Activated B cell treated with CpG ODN at 0.5 μM for 24 hours (primary cell): ENCODE results near the gene EGR1. TPM values are rescaled to one million over a fixed set of nuclear protein-coding genes. Genes with fewer than 3 reads are reported as not detected.

Experiments used
- ATAC-seq: fragments of 200-7000 bp; cut with Tn5 transposase; one replicate; pipeline ENCODE4 v1.10.0; 2021; ENCODE audit warnings: low read depth, mild to moderate bottlenecking, moderate library complexity
- CTCF ChIA-PET: fragments of 350-600 bp; sonication (Branson Sonifier 250); formaldehyde crosslinking; loops from one replicate; lab custom pipeline; 2021; ENCODE audit warnings: antibody characterized with exemption; lab: Charles Lee
- POLR2A ChIA-PET: fragments of 350-600 bp; sonication (Branson Sonifier 250); formaldehyde crosslinking; loops from one replicate; lab custom pipeline; 2021; ENCODE audit warnings: antibody characterized with exemption; lab: Charles Lee
- DNase-seq: peaks from one replicate; pipeline ENCODE4 v3.0.0; 2022
- H3K27ac Mint-ChIP-seq: one replicate; pipeline ENCODE4 v1.8.0; 2020; ENCODE audit warnings: mixed read lengths
- H3K27me3 Mint-ChIP-seq: one replicate; pipeline ENCODE4 v1.8.0; 2021; ENCODE audit warnings: mixed read lengths
- H3K36me3 Mint-ChIP-seq: one replicate; pipeline ENCODE4 v1.8.0; 2021; ENCODE audit warnings: low read depth, mixed read lengths
- H3K4me1 Mint-ChIP-seq: one replicate; pipeline ENCODE4 v1.8.0; 2021; ENCODE audit warnings: mixed read lengths
- H3K4me3 Mint-ChIP-seq: one replicate; pipeline ENCODE4 v1.8.0; 2020; ENCODE audit warnings: mild to moderate bottlenecking, mixed read lengths
- H3K9me3 Mint-ChIP-seq: one replicate; pipeline ENCODE4 v1.8.0; 2020; ENCODE audit warnings: mixed read lengths
- intact Hi-C: fragments of 100-400 bp; cut with micrococcal nuclease; formaldehyde crosslinking; loops from one replicate; pipeline ENCODE4 v1.15.1; 2024
- total RNA-seq: library from RNA; stranded (reverse); gene quantifications from 2 replicates; pipeline ENCODE4 v1.2.3, GENCODE V29; 2022
- TF ChIP-seq, protein P1 (sequence below): fragments of 200-600 bp; IDR thresholded peaks from one replicate; pipeline ENCODE4 v1.8.0; 2022; ENCODE audit warnings: antibody characterized with exemption, mild to moderate bottlenecking

EGR1 gene
- total RNA-seq, 1 donor from 2014 or later: 14.2 TPM

DNA sequence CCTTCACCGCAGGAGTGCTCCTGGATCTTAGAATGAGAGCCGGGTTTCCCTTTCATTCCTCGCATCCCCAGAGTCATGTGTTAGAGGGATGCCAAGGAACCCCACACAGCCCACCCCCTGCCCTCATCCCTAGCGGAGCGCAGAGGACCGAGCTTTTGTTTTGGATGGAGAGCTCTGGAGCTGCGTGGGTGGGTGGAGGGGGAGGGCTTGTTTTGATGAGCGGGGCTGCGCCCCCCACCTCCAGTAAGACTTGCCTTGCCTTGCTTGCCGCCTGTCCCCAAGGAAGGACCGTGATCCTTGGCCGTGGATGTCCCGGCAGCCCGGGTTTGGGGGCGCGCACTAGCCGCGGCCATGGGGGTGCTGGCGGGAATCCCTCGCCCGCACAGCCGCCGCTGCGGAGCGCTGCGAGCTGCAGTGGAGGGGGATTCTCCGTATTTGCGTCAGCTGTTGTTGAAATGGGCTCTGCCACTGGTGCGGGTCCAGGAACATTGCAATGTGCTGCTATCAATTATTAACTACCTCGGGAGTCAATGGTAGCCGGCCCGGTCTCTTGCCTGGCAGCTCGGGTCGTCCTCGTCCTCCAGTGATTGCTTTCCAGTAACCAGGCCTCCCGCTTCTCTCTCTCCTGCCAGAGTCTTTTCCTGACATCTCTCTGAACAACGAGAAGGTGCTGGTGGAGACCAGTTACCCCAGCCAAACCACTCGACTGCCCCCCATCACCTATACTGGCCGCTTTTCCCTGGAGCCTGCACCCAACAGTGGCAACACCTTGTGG is 1.0 kb downstream of the EGR1 start:
- Mint-ChIP-seq H3K27ac (no peak overlapping the region), H3K9me3 (no peaks in the 10 kb centered on the region), H3K36me3 (peaks cover 13% of the 10 kb centered on the region), H3K4me3 (peak overlapping the region; percentile 83), H3K27me3 (no peaks in the 10 kb centered on the region), H3K4me1 (peaks cover 28% of the 10 kb centered on the region)
- TF ChIP-seq, protein P1, sequence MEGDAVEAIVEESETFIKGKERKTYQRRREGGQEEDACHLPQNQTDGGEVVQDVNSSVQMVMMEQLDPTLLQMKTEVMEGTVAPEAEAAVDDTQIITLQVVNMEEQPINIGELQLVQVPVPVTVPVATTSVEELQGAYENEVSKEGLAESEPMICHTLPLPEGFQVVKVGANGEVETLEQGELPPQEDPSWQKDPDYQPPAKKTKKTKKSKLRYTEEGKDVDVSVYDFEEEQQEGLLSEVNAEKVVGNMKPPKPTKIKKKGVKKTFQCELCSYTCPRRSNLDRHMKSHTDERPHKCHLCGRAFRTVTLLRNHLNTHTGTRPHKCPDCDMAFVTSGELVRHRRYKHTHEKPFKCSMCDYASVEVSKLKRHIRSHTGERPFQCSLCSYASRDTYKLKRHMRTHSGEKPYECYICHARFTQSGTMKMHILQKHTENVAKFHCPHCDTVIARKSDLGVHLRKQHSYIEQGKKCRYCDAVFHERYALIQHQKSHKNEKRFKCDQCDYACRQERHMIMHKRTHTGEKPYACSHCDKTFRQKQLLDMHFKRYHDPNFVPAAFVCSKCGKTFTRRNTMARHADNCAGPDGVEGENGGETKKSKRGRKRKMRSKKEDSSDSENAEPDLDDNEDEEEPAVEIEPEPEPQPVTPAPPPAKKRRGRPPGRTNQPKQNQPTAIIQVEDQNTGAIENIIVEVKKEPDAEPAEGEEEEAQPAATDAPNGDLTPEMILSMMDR: no peak
- DNase-seq (no peak), ATAC-seq (no peak)
- intact Hi-C loops: loop anchor here (5.0 to 10.0 kb wide), 3 partner anchors 808 to 1836 kb away; partner anchors contain the start of genes PFDN1 and SPATA24
- ChIA-PET POLR2A (interaction anchor here (0.5 to 3.3 kb wide), 6 partner anchors 27 to 128 kb away, joined by 3 to 22 read pairs (median 6); partner anchors contain the start of genes ETF1, FAM53C and HSPA9), CTCF (interaction anchor here (0.7 to 1.3 kb wide), 2 partner anchors 9 to 37 kb away, joined by 3 to 5 read pairs; no protein-coding TSS in a partner anchor)

DNA sequence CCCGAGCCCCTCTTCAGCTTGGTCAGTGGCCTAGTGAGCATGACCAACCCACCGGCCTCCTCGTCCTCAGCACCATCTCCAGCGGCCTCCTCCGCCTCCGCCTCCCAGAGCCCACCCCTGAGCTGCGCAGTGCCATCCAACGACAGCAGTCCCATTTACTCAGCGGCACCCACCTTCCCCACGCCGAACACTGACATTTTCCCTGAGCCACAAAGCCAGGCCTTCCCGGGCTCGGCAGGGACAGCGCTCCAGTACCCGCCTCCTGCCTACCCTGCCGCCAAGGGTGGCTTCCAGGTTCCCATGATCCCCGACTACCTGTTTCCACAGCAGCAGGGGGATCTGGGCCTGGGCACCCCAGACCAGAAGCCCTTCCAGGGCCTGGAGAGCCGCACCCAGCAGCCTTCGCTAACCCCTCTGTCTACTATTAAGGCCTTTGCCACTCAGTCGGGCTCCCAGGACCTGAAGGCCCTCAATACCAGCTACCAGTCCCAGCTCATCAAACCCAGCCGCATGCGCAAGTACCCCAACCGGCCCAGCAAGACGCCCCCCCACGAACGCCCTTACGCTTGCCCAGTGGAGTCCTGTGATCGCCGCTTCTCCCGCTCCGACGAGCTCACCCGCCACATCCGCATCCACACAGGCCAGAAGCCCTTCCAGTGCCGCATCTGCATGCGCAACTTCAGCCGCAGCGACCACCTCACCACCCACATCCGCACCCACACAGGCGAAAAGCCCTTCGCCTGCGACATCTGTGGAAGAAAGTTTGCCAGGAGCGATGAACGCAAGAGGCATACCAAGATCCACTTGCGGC is 1.8 kb downstream of the EGR1 start:
- ATAC-seq (no peak), DNase-seq (no peak)
- ChIA-PET CTCF (interaction anchor here (0.7 to 1.3 kb wide), 2 partner anchors 10 to 36 kb away, joined by 3 to 5 read pairs; no protein-coding TSS in a partner anchor), POLR2A (interaction anchor here (0.5 kb wide), 1 partner anchor 26 kb away, joined by 3 read pairs; no protein-coding TSS in a partner anchor)
- Mint-ChIP-seq H3K36me3 (peaks cover 13% of the 10 kb centered on the region), H3K4me1 (peaks cover 24% of the 10 kb centered on the region), H3K27ac (no peak overlapping the region), H3K9me3 (no peaks in the 10 kb centered on the region), H3K4me3 (peak overlapping the region; percentile 83), H3K27me3 (no peaks in the 10 kb centered on the region)
- TF ChIP-seq, protein P1: no peak
- intact Hi-C loops: loop anchor here (5.0 to 10.0 kb wide), 3 partner anchors 808 to 1835 kb away; partner anchors contain the start of genes PFDN1 and SPATA24

DNA sequence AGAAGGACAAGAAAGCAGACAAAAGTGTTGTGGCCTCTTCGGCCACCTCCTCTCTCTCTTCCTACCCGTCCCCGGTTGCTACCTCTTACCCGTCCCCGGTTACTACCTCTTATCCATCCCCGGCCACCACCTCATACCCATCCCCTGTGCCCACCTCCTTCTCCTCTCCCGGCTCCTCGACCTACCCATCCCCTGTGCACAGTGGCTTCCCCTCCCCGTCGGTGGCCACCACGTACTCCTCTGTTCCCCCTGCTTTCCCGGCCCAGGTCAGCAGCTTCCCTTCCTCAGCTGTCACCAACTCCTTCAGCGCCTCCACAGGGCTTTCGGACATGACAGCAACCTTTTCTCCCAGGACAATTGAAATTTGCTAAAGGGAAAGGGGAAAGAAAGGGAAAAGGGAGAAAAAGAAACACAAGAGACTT is 2.4 kb downstream of the EGR1 start:
- ChIA-PET CTCF (no interaction called here), POLR2A (no interaction called here)
- DNase-seq (no peak), ATAC-seq (no peak)
- Mint-ChIP-seq H3K4me3 (peak overlapping the region; percentile 83), H3K36me3 (peaks cover 13% of the 10 kb centered on the region), H3K27me3 (no peaks in the 10 kb centered on the region), H3K27ac (no peak overlapping the region), H3K4me1 (peaks cover 24% of the 10 kb centered on the region), H3K9me3 (no peaks in the 10 kb centered on the region)
- intact Hi-C loops: loop anchor here (5.0 to 10.0 kb wide), 3 partner anchors 807 to 1835 kb away; partner anchors contain the start of genes PFDN1 and SPATA24
- TF ChIP-seq, protein P1: no peak

DNA sequence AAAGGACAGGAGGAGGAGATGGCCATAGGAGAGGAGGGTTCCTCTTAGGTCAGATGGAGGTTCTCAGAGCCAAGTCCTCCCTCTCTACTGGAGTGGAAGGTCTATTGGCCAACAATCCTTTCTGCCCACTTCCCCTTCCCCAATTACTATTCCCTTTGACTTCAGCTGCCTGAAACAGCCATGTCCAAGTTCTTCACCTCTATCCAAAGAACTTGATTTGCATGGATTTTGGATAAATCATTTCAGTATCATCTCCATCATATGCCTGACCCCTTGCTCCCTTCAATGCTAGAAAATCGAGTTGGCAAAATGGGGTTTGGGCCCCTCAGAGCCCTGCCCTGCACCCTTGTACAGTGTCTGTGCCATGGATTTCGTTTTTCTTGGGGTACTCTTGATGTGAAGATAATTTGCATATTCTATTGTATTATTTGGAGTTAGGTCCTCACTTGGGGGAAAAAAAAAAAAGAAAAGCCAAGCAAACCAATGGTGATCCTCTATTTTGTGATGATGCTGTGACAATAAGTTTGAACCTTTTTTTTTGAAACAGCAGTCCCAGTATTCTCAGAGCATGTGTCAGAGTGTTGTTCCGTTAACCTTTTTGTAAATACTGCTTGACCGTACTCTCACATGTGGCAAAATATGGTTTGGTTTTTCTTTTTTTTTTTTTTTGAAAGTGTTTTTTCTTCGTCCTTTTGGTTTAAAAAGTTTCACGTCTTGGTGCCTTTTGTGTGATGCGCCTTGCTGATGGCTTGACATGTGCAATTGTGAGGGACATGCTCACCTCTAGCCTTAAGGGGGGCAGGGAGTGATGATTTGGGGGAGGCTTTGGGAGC is 3.1 kb downstream of the EGR1 start:
- H3K4me1 Mint-ChIP-seq: peaks cover 24% of the 10 kb centered on the region
- TF ChIP-seq, protein P1: no peak
- H3K27me3 Mint-ChIP-seq: no peaks in the 10 kb centered on the region
- H3K36me3 Mint-ChIP-seq: peaks cover 13% of the 10 kb centered on the region
- DNase-seq (no peak), ATAC-seq (no peak)
- no peak overlapping the region for H3K27ac Mint-ChIP-seq
- ChIA-PET CTCF (no interaction called here), POLR2A (no interaction called here)
- H3K4me3 Mint-ChIP-seq: peak overlapping the region; percentile 21
- intact Hi-C loops: loop anchor here (5.0 to 10.0 kb wide), 3 partner anchors 806 to 1834 kb away; partner anchors contain the start of genes PFDN1 and SPATA24
- no peaks in the 10 kb centered on the region for H3K9me3 Mint-ChIP-seq
